ENCODE results near the gene TNFSF15. TPM values are rescaled to one million over a fixed set of nuclear protein-coding genes. Genes with fewer than 3 reads are reported as not detected.
A peak's percentile ranks its signal among the peaks of the same experiment; 100 is the strongest.

The TNFSF15 gene
- total and polyA plus RNA-seq, 2 experiments from 2014 or later, result under 0.01 TPM; not detected in 1

DNA sequence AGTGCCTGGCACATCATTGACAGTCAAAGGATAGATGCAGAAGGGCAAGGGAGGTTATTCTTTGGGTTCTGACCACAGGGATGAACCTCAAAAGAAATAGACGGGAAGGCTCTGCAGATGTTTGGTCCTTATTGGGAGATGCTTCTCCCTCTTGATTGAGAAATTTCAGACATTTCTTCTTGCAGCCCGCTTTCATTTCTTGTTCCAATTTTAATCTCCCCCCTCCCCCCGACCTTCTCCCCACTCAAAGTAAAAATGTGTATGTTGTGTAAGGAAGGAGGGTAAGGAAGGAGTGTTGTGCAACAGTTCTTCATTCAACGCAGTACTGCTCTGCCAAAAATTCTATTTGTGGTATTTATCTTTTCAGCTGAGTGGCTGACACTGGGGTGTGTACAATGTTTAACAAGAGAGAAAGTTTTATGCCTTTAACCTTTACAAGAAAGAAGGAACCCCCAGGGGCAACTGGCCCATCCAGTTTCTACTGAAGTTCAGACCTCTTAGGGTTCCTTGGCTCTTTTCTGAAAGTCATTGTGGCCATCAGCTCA is 46.3 kb upstream of the TNFSF15 start:
- Histone ChIP-seq H3K27ac (no peak overlapping the region), H3K27me3 (replicated peaks; ENCODE audit: insufficient read depth) (no peaks in the 10 kb centered on the region), H3K79me2 (ENCODE audit: insufficient read depth) (no peaks in the 10 kb centered on the region), H3K9me3 (ENCODE audit: low read depth) (no peaks in the 10 kb centered on the region), H3K9ac (no peak overlapping the region), H3K4me2 (ENCODE audit: unreplicated experiment) (peak overlapping the region; percentile 16), H3K36me3 (ENCODE audit: low read depth) (no peaks in the 10 kb centered on the region), H3K4me1 (ENCODE audit: insufficient read depth) (peaks cover 63% of the 10 kb centered on the region), H3F3A (ENCODE audit: insufficient read depth) (peaks cover 42% of the 10 kb centered on the region), H2AFZ (no peak overlapping the region), H3K4me3 (no peak overlapping the region), H4K20me1 (ENCODE audit: insufficient read depth) (no peaks in the 10 kb centered on the region), H3K9me2 (ENCODE audit: insufficient read depth) (no peaks in the 10 kb centered on the region)
- WGBS, 2 experiments (ENCODE audit: low coverage in 1 of 2, low lambda C conversion rate in 2 of 2, missing lambda C conversion rate in 2 of 2), result 26 to 31% methylated on average over 4 of the region's 4 CpGs
- in situ Hi-C loops (cut with MboI), result no loop called here
- TF ChIP-seq EZH2phosphoT487 (IDR thresholded peaks at IDR 0.05; ENCODE audit: insufficient read depth, low read depth) (no peak), EZH2 (IDR thresholded peaks at IDR 0.05; ENCODE audit: insufficient read depth, poor library complexity, severe bottlenecking) (no peak)
- peak; percentile 67 for DNase-seq

DNA sequence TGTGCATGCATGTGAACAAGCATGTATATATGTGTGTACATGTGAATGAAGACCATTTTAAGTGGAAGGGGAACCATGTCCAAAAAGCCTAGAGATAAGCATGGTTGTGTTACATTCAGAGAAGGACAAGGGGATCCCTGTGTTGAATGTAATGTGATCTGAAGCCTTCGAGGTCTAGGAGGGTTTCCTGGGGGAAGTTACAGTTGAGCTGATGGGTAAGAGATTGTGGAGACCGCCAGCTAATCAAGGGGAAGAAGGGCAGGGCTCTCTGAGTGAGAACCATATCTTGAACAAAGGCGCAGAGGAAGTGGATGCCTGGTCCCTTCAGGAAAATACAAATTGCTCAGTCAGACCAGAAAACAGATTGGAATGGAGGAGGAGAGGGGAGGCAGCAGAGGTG is 45.5 kb upstream of the TNFSF15 start:
- H3K27ac ChIP-seq, result no peak overlapping the region

DNA sequence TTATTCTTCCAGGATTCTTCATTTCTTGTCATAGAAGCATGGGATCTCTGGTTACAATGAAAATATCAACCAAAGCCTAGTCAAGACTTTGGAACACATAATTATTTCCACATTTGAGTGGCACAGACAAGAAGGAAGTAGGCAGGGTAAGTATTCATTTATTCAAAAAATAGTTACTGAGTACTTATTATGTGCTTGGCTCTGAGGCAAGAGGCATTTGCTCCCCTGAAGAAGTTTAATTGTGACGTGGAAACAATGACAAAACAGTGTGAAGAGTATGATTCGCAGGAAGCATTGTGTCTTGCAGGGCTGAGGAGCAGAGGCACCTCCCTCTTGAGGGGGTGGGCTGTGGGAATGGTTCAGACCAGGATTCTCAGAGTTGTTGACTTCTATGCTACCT is 45.0 kb upstream of the TNFSF15 start:
- Histone ChIP-seq H3K36me3 (ENCODE audit: low read depth) (no peaks in the 10 kb centered on the region), H3K9ac (no peak overlapping the region), H3K4me1 (ENCODE audit: insufficient read depth) (peaks cover 52% of the 10 kb centered on the region), H3K4me2 (ENCODE audit: unreplicated experiment) (peak overlapping the region; percentile 43), H3K79me2 (ENCODE audit: insufficient read depth) (no peaks in the 10 kb centered on the region), H4K20me1 (ENCODE audit: insufficient read depth) (no peaks in the 10 kb centered on the region), H3K27me3 (replicated peaks; ENCODE audit: insufficient read depth) (no peaks in the 10 kb centered on the region), H3K9me3 (ENCODE audit: low read depth) (no peaks in the 10 kb centered on the region), H2AFZ (no peak overlapping the region), H3K4me3 (no peak overlapping the region), H3K27ac (0 out of 2 replicates have a peak overlapping the region, but pooled peaks have one; percentile 26), H3K9me2 (ENCODE audit: insufficient read depth) (no peaks in the 10 kb centered on the region), H3F3A (ENCODE audit: insufficient read depth) (peaks cover 29% of the 10 kb centered on the region)
- in situ Hi-C loops (cut with MboI), result no loop called here
- 23 to 27% methylated on average over 2 of the region's 2 CpGs for WGBS, 2 experiments (ENCODE audit: low coverage in 1 of 2, low lambda C conversion rate in 2 of 2, missing lambda C conversion rate in 2 of 2)
- peak; percentile 40 for DNase-seq
- TF ChIP-seq EZH2 (IDR thresholded peaks at IDR 0.05; ENCODE audit: insufficient read depth, poor library complexity, severe bottlenecking) (no peak), EZH2phosphoT487 (IDR thresholded peaks at IDR 0.05; ENCODE audit: insufficient read depth, low read depth) (no peak)

More for the DNA sequence above, 45.5 kb upstream of the TNFSF15 start:
- 87 to 91% methylated on average over 3 of the region's 3 CpGs for WGBS, 2 experiments (ENCODE audit: low coverage in 1 of 2, low lambda C conversion rate in 2 of 2, missing lambda C conversion rate in 2 of 2)
- no peak overlapping the region for H2AFZ ChIP-seq
- H3F3A ChIP-seq (ENCODE audit: insufficient read depth), result peaks cover 34% of the 10 kb centered on the region
- no peak overlapping the region for H3K4me3 ChIP-seq
- no peak overlapping the region for H3K4me2 ChIP-seq (ENCODE audit: unreplicated experiment)
- TF ChIP-seq EZH2phosphoT487 (IDR thresholded peaks at IDR 0.05; ENCODE audit: insufficient read depth, low read depth), result no peak
- no peak for TF ChIP-seq EZH2 (IDR thresholded peaks at IDR 0.05; ENCODE audit: insufficient read depth, poor library complexity, severe bottlenecking)
- no peak for DNase-seq
- no peaks in the 10 kb centered on the region for H3K9me3 ChIP-seq (ENCODE audit: low read depth)
- no peaks in the 10 kb centered on the region for H3K9me2 ChIP-seq (ENCODE audit: insufficient read depth)
- no peaks in the 10 kb centered on the region for H3K27me3 ChIP-seq (replicated peaks; ENCODE audit: insufficient read depth)
- in situ Hi-C loops (cut with MboI), result no loop called here
- H3K36me3 ChIP-seq (ENCODE audit: low read depth), result no peaks in the 10 kb centered on the region
- no peaks in the 10 kb centered on the region for H4K20me1 ChIP-seq (ENCODE audit: insufficient read depth)
- no peak overlapping the region for H3K9ac ChIP-seq
- H3K79me2 ChIP-seq (ENCODE audit: insufficient read depth), result no peaks in the 10 kb centered on the region
- H3K4me1 ChIP-seq (ENCODE audit: insufficient read depth), result peaks cover 55% of the 10 kb centered on the region

DNA sequence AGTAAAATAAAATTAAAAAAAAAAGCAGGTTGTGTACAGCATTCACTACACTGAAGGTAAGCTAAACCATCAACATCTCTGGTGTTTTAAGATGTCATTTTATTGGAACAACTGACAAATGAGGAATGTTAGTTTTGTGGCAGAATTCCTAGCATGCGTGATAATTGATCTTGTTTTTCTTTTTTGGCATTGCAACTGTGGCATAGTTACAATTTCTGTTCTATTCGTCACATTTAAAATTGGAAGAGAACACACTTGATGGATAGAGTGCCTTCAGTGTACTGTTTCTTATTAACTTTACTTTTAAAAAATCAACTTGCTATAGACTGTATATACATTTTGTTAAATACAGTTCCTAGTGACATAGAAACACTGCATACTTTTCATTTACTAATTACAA is 43.6 kb upstream of the TNFSF15 start:
- Histone ChIP-seq H3K36me3 (ENCODE audit: low read depth) (no peaks in the 10 kb centered on the region), H3K4me1 (ENCODE audit: insufficient read depth) (peaks cover 44% of the 10 kb centered on the region), H2AFZ (0 out of 2 replicates have a peak overlapping the region, but pooled peaks have one; percentile 5), H3K9me2 (ENCODE audit: insufficient read depth) (no peaks in the 10 kb centered on the region), H3K9ac (no peak overlapping the region), H3K79me2 (ENCODE audit: insufficient read depth) (no peaks in the 10 kb centered on the region), H3F3A (ENCODE audit: insufficient read depth) (peaks cover 28% of the 10 kb centered on the region), H3K4me2 (ENCODE audit: unreplicated experiment) (peak overlapping the region; percentile 69), H4K20me1 (ENCODE audit: insufficient read depth) (no peaks in the 10 kb centered on the region), H3K27ac (peak overlapping the region; percentile 26), H3K27me3 (replicated peaks; ENCODE audit: insufficient read depth) (no peaks in the 10 kb centered on the region), H3K4me3 (no peak overlapping the region), H3K9me3 (ENCODE audit: low read depth) (no peaks in the 10 kb centered on the region)
- TF ChIP-seq EZH2phosphoT487 (IDR thresholded peaks at IDR 0.05; ENCODE audit: insufficient read depth, low read depth), result no peak
- TF ChIP-seq EZH2 (IDR thresholded peaks at IDR 0.05; ENCODE audit: insufficient read depth, poor library complexity, severe bottlenecking), result no peak
- WGBS, 2 experiments (ENCODE audit: low coverage in 1 of 2, low lambda C conversion rate in 2 of 2, missing lambda C conversion rate in 2 of 2), result 19 to 20% methylated on average over 2 of the region's 2 CpGs
- in situ Hi-C loops (cut with MboI), result no loop called here
- DNase-seq, result peak; percentile 39

Measured in GM23248 (cell line).